SU-DHL-6 (cell line): ENCODE data around the gene FOS.

Experiments
- EZH2phosphoT487 ChIP-seq: fragments of 200-600 bp; sonication (generic), shearing (Covaris generic); conservative IDR thresholded peaks from 2 replicates; pipeline ENCODE4 v1.6.1; 2018; ENCODE audit warnings: mild to moderate bottlenecking, antibody characterized with exemption, low read length, moderate library complexity, mixed read lengths
- TF ChIP-seq, protein P1 (sequence below): fragments of 200-600 bp; sonication (generic); IDR thresholded peaks from one replicate; pipeline ENCODE4 v1.5.1; 2017; ENCODE audit warnings: antibody characterized with exemption, mild to moderate bottlenecking, low read length, moderate library complexity; ENCODE audit not compliant: insufficient read depth, poor library complexity, severe bottlenecking

DNA sequence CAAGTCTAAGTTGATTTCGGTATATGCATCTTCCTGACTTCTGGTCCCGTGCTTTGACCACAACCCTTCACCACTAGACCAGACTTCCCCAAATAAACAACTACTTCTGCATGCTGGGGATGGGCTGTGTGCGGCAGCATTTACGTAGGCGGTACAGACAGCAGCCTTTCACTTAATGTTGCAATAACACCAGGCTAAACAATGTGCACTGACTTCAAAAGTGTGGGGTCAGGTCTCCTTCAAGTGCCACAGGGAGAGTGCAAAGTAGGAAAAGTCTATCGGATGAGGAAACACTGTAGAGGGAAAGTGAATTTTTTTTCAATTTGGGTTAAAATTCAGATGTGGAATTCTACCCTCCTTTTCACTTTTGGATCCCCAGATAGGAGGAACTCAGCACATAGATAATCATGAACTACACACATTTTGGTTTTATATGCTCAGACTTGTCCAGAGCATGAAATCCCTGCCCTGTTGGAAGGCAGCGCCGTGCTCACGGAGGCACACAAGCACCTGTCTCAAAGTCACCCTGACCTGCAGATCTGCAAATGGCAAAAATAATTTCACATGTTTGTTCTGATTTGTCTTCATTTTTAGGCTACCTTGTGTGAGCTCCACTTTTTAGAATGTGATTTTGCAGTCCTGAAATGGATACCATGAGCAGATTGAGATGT, 3.6 kb upstream of the FOS start:
- TF ChIP-seq, protein P1, sequence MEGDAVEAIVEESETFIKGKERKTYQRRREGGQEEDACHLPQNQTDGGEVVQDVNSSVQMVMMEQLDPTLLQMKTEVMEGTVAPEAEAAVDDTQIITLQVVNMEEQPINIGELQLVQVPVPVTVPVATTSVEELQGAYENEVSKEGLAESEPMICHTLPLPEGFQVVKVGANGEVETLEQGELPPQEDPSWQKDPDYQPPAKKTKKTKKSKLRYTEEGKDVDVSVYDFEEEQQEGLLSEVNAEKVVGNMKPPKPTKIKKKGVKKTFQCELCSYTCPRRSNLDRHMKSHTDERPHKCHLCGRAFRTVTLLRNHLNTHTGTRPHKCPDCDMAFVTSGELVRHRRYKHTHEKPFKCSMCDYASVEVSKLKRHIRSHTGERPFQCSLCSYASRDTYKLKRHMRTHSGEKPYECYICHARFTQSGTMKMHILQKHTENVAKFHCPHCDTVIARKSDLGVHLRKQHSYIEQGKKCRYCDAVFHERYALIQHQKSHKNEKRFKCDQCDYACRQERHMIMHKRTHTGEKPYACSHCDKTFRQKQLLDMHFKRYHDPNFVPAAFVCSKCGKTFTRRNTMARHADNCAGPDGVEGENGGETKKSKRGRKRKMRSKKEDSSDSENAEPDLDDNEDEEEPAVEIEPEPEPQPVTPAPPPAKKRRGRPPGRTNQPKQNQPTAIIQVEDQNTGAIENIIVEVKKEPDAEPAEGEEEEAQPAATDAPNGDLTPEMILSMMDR: no peak
- no peak for TF ChIP-seq EZH2phosphoT487
